ENCODE data around the gene PSME2. TPM values are rescaled to one million over a fixed set of nuclear protein-coding genes. Genes with fewer than 3 reads are reported as not detected.

PSME2 gene
- total RNA-seq, 1 donor from 2014 or later: 64.3 TPM

Other genes starting within 250 kb of the PSME2 start
- 39.6 and 44.0 TPM in 2 replicates for gene DHRS4, start 192.8 kb downstream of the PSME2 start, total RNA-seq
- gene DHRS4L2, start 157.7 kb downstream of the PSME2 start, total RNA-seq: 11.9 and 19.0 TPM in 2 replicates
- under 0.01 and 0.38 TPM in 2 replicates for gene CARMIL3, start 94.6 kb downstream of the PSME2 start, total RNA-seq
- gene CPNE6, start 75.0 kb downstream of the PSME2 start, total RNA-seq: not detected in 2 replicates
- gene PCK2, start 52.3 kb downstream of the PSME2 start, total RNA-seq: 65.0 and 80.9 TPM in 2 replicates
- gene DCAF11, start 31.8 kb downstream of the PSME2 start, total RNA-seq: 38.0 and 68.5 TPM in 2 replicates
- gene NRL, start 31.7 kb downstream of the PSME2 start, total RNA-seq: 3.4 and 3.5 TPM in 2 replicates
- gene FITM1, start 16.0 kb downstream of the PSME2 start, total RNA-seq: 0.13 TPM in 1 of 2 replicates, not detected in the other
- gene PSME1, start 10.4 kb downstream of the PSME2 start, total RNA-seq: 139 and 159 TPM in 2 replicates
- 10.3 and 38.1 TPM in 2 replicates for gene EMC9, start 5.0 kb downstream of the PSME2 start, total RNA-seq
- 34.9 and 54.6 TPM in 2 replicates for gene RNF31, start 888 bp upstream of the PSME2 start, total RNA-seq
- gene IRF9, start 14.7 kb upstream of the PSME2 start, total RNA-seq: 24.6 and 85.1 TPM in 2 replicates
- 151 and 228 TPM in 2 replicates for gene REC8, start 25.5 kb upstream of the PSME2 start, total RNA-seq
- 50.6 and 80.5 TPM in 2 replicates for gene IPO4, start 42.2 kb upstream of the PSME2 start, total RNA-seq
- 58.7 and 75.7 TPM in 2 replicates for gene TM9SF1, start 48.8 kb upstream of the PSME2 start, total RNA-seq
- not detected in 2 replicates for gene TSSK4, start 59.1 kb upstream of the PSME2 start, total RNA-seq
- gene CHMP4A, start 66.9 kb upstream of the PSME2 start, total RNA-seq: 20.2 and 24.4 TPM in 2 replicates
- gene MDP1, start 69.5 kb upstream of the PSME2 start, total RNA-seq: 5.9 and 16.9 TPM in 2 replicates
- 93.6 and 135 TPM in 2 replicates for gene NEDD8, start 85.8 kb upstream of the PSME2 start, total RNA-seq
- 42.7 and 54.6 TPM in 2 replicates for gene GMPR2, start 86.3 kb upstream of the PSME2 start, total RNA-seq
- 44.0 and 47.4 TPM in 2 replicates for gene TINF2, start 96.0 kb upstream of the PSME2 start, total RNA-seq
- 0.65 and 0.89 TPM in 2 replicates for gene TGM1, start 116.6 kb upstream of the PSME2 start, total RNA-seq
- 33.7 TPM in 2 replicates for gene RABGGTA, start 125.0 kb upstream of the PSME2 start, total RNA-seq
- gene DHRS1, start 153.2 kb upstream of the PSME2 start, total RNA-seq: 19.7 and 46.5 TPM in 2 replicates
- gene NOP9, start 153.2 kb upstream of the PSME2 start, total RNA-seq: 18.1 and 23.1 TPM in 2 replicates
- 1.1 and 1.3 TPM in 2 replicates for gene CIDEB, start 161.4 kb upstream of the PSME2 start, total RNA-seq
- gene LTB4R2, start 163.5 kb upstream of the PSME2 start, total RNA-seq: 1.1 and 1.3 TPM in 2 replicates
- gene LTB4R, start 164.9 kb upstream of the PSME2 start, total RNA-seq: 0.98 and 1.9 TPM in 2 replicates
- 0.16 and 1.5 TPM in 2 replicates for gene ADCY4, start 188.5 kb upstream of the PSME2 start, total RNA-seq
- 1.1 and 1.8 TPM in 2 replicates for gene RIPK3, start 193.4 kb upstream of the PSME2 start, total RNA-seq
- gene NFATC4, start 221.6 kb upstream of the PSME2 start, total RNA-seq: 15.3 and 30.9 TPM in 2 replicates